SK-N-MC (cell line): Measurements from ENCODE around the gene CHN2.

Experiments
- EZH2 ChIP-seq: fragments of 200-600 bp; sonication (generic); IDR thresholded peaks from one replicate; pipeline ENCODE4 v1.6.1; 2017; ENCODE audit warnings: antibody characterized with exemption
- FOXP2 ChIP-seq: optimal IDR thresholded peaks from 2 replicates; pipeline ENCODE3; 2011; ENCODE audit warnings: mild to moderate bottlenecking, moderate library complexity; ENCODE audit not compliant: insufficient read depth; ENCODE audit errors: extremely low read length, control extremely low read depth
- POLR2AphosphoS5 ChIP-seq: IDR thresholded peaks from 2 replicates; pipeline ENCODE4 v1.6.1; 2012; ENCODE audit warnings: mild to moderate bottlenecking, low read depth, low read length, borderline replicate concordance

DNA sequence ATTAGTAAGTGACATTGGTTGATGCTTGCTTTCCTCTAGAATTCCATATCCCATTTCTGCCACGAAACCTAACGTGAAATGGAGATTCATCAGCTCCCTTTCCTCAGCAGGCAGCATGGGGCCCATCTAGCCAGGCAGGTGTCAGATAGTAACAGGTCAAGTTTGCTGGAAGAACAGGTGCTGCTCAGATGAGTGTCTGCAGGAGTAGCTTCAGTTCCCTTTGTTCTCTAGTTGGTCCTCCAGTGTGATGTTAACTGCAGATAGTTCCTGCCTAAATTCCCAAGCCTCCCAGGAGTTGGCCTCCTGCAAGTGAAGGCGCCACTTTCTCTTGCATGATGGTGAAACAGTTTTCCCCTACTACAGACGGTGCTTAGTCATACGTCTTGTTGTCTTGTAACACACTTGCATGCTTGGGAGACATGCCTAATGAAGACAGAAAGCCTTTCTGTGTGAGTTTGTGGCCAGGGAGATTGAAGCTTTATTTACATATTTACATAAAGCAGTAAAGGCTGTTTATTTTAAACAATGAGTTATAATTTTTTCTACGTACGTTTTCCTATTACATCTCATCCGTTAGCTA is 175.4 kb downstream of the CHN2 start:
- no peak for TF ChIP-seq POLR2AphosphoS5
- no peak for TF ChIP-seq EZH2
- no peak for TF ChIP-seq FOXP2
